HG03196 (cell line): ENCODE measurements around the gene KCTD21.

Experiments used
- ATAC-seq: cut with Tn5 transposase; IDR thresholded peaks from one replicate; pipeline ENCODE4 v1.9.1; 2021; ENCODE audit not compliant: unreplicated experiment

The KCTD21 gene

GRCh38 chr11:78202733-78203167 is 14.3 kb upstream of the KCTD21 start:
- no peak for ATAC-seq

- no peak for ATAC-seq
Measured at GRCh38 chr11:78201096-78201818, 12.8 kb upstream of the KCTD21 start.

- no peak for ATAC-seq
Measured at GRCh38 chr11:78200553-78200952, 12.1 kb upstream of the KCTD21 start.

GRCh38 chr11:78200061-78200460 is 11.6 kb upstream of the KCTD21 start:
- no peak for ATAC-seq

GRCh38 chr11:78199653-78200015 is 11.2 kb upstream of the KCTD21 start:
- no peak for ATAC-seq

- no peak for ATAC-seq
Measured at GRCh38 chr11:78199015-78199652, 10.7 kb upstream of the KCTD21 start.

- ATAC-seq = no peak
Measured at GRCh38 chr11:78197816-78198215, 9.4 kb upstream of the KCTD21 start.

GRCh38 chr11:78196661-78197091 is 8.2 kb upstream of the KCTD21 start:
- no peak for ATAC-seq

GRCh38 chr11:78195917-78196560 is 7.6 kb upstream of the KCTD21 start:
- ATAC-seq = no peak

GRCh38 chr11:78194490-78194889 is 6.1 kb upstream of the KCTD21 start:
- ATAC-seq = no peak

GRCh38 chr11:78193806-78194205 is 5.4 kb upstream of the KCTD21 start:
- ATAC-seq = no peak

GRCh38 chr11:78192911-78193351 is 4.5 kb upstream of the KCTD21 start:
- ATAC-seq = no peak

- no peak for ATAC-seq
Measured at GRCh38 chr11:78192223-78192719, 3.8 kb upstream of the KCTD21 start.

- ATAC-seq = no peak
Measured at GRCh38 chr11:78190871-78191538, 2.6 kb upstream of the KCTD21 start.

GRCh38 chr11:78190374-78190773 is 1.9 kb upstream of the KCTD21 start:
- no peak for ATAC-seq

- ATAC-seq = no peak
Measured at GRCh38 chr11:78189851-78190250, 1.4 kb upstream of the KCTD21 start.

- ATAC-seq = no peak
Measured at GRCh38 chr11:78189174-78189724, 823 bp upstream of the KCTD21 start.

- ATAC-seq = peak; percentile 21
Measured at GRCh38 chr11:78187366-78188285, 800 bp downstream of the KCTD21 start.

- ATAC-seq = no peak
Measured at GRCh38 chr11:78181185-78181584, 7.2 kb downstream of the KCTD21 start.

GRCh38 chr11:78180751-78181150 is 7.7 kb downstream of the KCTD21 start:
- no peak for ATAC-seq
